Natural killer cell (primary cell): Measurements from ENCODE around the gene CCL8. TPM values are rescaled to one million over a fixed set of nuclear protein-coding genes. Genes with fewer than 3 reads are reported as not detected.

Source experiments
- ATAC-seq, 3 donors: fragments of 150-1000 bp in 2 of 3; fragments of 200-7000 bp in 1 of 3; cut with Tn5 transposase; 1 replicate in 1 of 3; 2 replicates in 2 of 3; pipeline ENCODE4 v1.10.0; 2021; ENCODE audit warnings: mild to moderate bottlenecking in 2 of 3, moderate library complexity in 2 of 3
- DNase-seq, 2 donors: peaks; one replicate each; pipeline versions ENCODE4 v3.0.0 to v3.0.0-alpha.2; 2013 to 2021; ENCODE audit warnings: mixed read lengths in 1 of 2
- H3K27ac ChIP-seq: one replicate; pipeline ENCODE4 v1.5.1; 2013; ENCODE audit warnings: mild to moderate bottlenecking, low read length
- H3K27me3 ChIP-seq: one replicate; pipeline ENCODE4 v1.6.1; 2013; ENCODE audit warnings: low read length; ENCODE audit not compliant: control insufficient read depth, insufficient read depth
- H3K36me3 ChIP-seq: one replicate; pipeline ENCODE4 v1.6.1; 2013; ENCODE audit warnings: low read length; ENCODE audit not compliant: control insufficient read depth, insufficient read depth
- H3K4me1 ChIP-seq: one replicate; pipeline ENCODE4 v1.6.1; 2013; ENCODE audit warnings: low read length; ENCODE audit not compliant: control insufficient read depth, insufficient read depth
- H3K4me3 ChIP-seq: one replicate; pipeline ENCODE4 v1.5.1; 2013; ENCODE audit warnings: low read length
- H3K9me3 ChIP-seq: one replicate; pipeline ENCODE4 v1.6.1; 2013; ENCODE audit warnings: low read length; ENCODE audit not compliant: control insufficient read depth, insufficient read depth
- H3K27ac Mint-ChIP-seq, 2 donors: one replicate each; pipeline ENCODE4 v1.8.0; 2022; ENCODE audit warnings: mild to moderate bottlenecking in 2 of 2, mixed read lengths in 2 of 2, moderate library complexity in 1 of 2
- H3K27me3 Mint-ChIP-seq, 2 donors: one replicate each; pipeline ENCODE4 v1.8.0; 2022; ENCODE audit warnings: low read depth in 2 of 2, mixed read lengths in 2 of 2
- H3K36me3 Mint-ChIP-seq: one replicate; pipeline ENCODE4 v1.8.0; 2022; ENCODE audit warnings: mixed read lengths
- H3K4me1 Mint-ChIP-seq, 2 donors: one replicate each; pipeline ENCODE4 v1.8.0; 2022; ENCODE audit warnings: mixed read lengths in 2 of 2
- H3K4me3 Mint-ChIP-seq: one replicate; pipeline ENCODE4 v1.8.0; 2022; ENCODE audit warnings: mild to moderate bottlenecking, moderate library complexity, mixed read lengths
- H3K9me3 Mint-ChIP-seq, 2 donors: one replicate each; pipeline ENCODE4 v1.8.0; 2022; ENCODE audit warnings: mixed read lengths in 2 of 2
- WGBS: methylation state at CpG from one replicate; pipeline ENCODE4 v1.1.7; 2013; ENCODE audit warnings: missing lambda C conversion rate; ENCODE audit not compliant: insufficient coverage; 5-methylcytosine and 5-hydroxymethylcytosine counted together
- intact Hi-C: fragments of 100-400 bp; cut with micrococcal nuclease; formaldehyde crosslinking; loops from one replicate; pipeline ENCODE4 v1.14.2; 2022
- total RNA-seq, 4 donors: library from RNA; stranded (reverse); fragments of 120-200 nt in 1 of 4; gene quantifications; one replicate each; pipeline versions ENCODE4 v1.2.3 to v1.2.4, GENCODE V29; 2013 to 2022
- TF ChIP-seq, protein P1 (sequence below): fragments of 200-600 bp; IDR thresholded peaks from one replicate; pipeline ENCODE4 v1.8.0; 2022; ENCODE audit warnings: antibody characterized with exemption

Gene CCL8
- total RNA-seq, 3 donors from 2014 or later (not counting 1 experiment from before 2014, with no cell fraction given): not detected

DNA sequence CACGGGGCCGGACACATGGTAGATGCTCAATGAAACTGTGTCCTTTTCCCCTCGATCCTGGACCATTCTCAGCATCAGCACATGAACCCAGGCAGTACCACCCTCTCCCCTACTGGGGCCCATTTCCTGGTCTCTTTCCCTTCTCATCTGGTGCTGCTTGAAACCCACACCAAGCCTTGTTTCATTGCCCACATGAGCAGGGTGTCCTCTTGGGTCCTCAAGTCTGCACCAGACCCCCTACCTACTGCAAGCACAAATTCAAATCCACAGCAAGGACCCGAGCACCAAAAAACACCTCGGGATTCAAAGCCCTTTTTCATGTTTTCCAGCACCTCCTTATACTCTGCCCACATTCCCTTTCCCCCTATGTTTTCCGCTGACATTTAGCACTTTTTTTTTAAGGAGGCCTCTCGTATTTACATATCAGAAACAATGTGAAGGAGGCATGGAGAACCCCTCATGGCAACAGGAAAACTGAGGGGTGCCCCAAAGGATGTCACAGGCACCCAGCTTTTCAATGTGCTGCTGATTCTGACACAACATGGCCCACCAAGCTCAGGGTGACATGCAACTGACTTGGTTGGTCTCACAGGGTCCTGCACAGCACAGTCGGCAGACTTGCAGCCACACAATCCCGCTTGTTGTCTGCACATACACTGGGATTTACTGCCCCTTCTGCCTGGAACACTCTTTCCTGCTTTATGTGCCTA, 48.4 kb downstream of the CCL8 start:
- intact Hi-C loops: no loop called here
- Histone ChIP-seq H3K27ac (no peak overlapping the region), H3K9me3 (no peaks in the 10 kb centered on the region), H3K27me3 (no peaks in the 10 kb centered on the region), H3K4me1 (peaks cover 41% of the 10 kb centered on the region), H3K36me3 (no peaks in the 10 kb centered on the region), H3K4me3 (no peak overlapping the region)
- Mint-ChIP-seq H3K4me3 (no peak overlapping the region), H3K36me3 (no peaks in the 10 kb centered on the region), H3K27ac (no peak overlapping the region), H3K27me3 (no peaks in the 10 kb centered on the region), H3K4me1 (peaks cover 0 to 7% of the 10 kb centered on the region in 2 donors), H3K9me3 (no peaks in the 10 kb centered on the region)
- ATAC-seq: no peak
- TF ChIP-seq, protein P1, sequence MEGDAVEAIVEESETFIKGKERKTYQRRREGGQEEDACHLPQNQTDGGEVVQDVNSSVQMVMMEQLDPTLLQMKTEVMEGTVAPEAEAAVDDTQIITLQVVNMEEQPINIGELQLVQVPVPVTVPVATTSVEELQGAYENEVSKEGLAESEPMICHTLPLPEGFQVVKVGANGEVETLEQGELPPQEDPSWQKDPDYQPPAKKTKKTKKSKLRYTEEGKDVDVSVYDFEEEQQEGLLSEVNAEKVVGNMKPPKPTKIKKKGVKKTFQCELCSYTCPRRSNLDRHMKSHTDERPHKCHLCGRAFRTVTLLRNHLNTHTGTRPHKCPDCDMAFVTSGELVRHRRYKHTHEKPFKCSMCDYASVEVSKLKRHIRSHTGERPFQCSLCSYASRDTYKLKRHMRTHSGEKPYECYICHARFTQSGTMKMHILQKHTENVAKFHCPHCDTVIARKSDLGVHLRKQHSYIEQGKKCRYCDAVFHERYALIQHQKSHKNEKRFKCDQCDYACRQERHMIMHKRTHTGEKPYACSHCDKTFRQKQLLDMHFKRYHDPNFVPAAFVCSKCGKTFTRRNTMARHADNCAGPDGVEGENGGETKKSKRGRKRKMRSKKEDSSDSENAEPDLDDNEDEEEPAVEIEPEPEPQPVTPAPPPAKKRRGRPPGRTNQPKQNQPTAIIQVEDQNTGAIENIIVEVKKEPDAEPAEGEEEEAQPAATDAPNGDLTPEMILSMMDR: no peak
- 93% methylated on average over 9 of the region's 9 CpGs for WGBS
- DNase-seq: no peak

DNA sequence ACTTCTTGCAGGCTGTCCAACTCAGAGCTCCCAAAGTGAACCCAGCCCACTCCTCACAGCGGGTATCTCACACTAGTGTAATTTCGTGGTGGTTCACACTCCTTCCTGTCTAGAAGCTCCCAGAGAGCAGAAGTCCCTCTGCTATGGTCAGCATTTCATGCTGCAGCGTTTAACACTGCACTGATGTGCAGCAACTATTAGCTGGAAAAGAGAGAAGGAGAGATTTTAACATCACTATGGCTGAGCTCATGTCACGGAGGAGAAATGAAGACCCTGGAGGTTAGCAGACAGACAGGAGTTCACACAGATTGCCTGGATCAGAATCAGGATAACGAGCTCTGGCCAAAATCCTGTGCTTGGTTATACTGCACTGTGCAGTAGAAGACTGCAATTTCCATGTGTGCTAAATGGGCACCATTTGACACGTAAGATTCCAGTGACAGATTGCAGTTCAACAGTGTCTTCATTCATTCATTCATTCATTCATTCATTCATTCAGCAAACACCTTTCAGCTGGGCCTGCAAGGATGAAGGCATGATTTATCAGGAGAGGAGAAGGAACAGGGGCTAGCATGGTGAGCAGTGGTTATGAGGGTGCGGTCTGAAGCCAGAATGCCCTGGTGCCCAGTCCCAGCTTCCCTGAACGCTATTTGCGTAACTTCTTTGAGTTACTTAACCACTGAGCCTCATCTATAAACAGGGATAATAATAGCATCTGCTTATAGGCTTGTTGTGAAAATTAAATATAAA, 49.1 kb downstream of the CCL8 start:
- Histone ChIP-seq H3K27me3 (no peaks in the 10 kb centered on the region), H3K4me1 (peaks cover 35% of the 10 kb centered on the region), H3K9me3 (no peaks in the 10 kb centered on the region), H3K4me3 (no peak overlapping the region), H3K36me3 (no peaks in the 10 kb centered on the region), H3K27ac (no peak overlapping the region)
- Mint-ChIP-seq H3K27me3 (peaks cover 0 to under 1% of the 10 kb centered on the region in 2 donors), H3K9me3 (no peaks in the 10 kb centered on the region), H3K4me3 (no peak overlapping the region), H3K36me3 (no peaks in the 10 kb centered on the region), H3K27ac (no peak overlapping the region), H3K4me1 (peaks cover 0 to 7% of the 10 kb centered on the region in 2 donors)
- intact Hi-C loops: no loop called here
- ATAC-seq (no peak), DNase-seq (no peak)
- WGBS: 58% methylated on average over 7 of the region's 9 CpGs
- TF ChIP-seq, protein P1: no peak

DNA sequence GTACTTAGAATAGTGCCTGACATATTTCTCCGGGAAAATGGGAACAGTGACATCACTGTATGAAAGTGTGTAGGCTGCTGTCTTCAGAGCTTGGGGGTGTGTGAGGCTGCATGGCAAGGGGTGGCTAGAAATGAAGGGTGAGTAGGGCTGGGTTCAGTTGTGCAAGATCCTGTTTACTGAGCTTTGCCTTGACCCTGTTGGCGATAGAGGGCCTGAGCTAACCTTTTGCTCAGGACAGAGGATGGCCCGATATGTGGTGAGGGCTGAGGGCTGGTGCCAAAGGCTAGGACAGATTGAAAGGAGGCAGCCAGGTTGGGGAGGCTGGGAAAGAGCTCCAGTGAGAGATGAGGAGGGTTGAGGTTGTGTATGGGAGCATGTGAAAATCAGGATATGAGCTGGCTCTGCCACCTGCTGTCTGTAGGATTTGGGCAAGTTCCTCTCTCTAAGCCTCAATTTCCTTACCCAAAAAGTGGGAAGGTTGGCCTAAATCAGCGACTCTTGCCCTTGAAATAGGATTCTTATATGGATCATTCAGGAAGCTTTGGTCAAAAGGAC, 49.8 kb downstream of the CCL8 start:
- DNase-seq (no peak), ATAC-seq (no peak)
- H3K27ac Mint-ChIP-seq: no peak overlapping the region
- no peaks in the 10 kb centered on the region for H3K36me3 Mint-ChIP-seq
- H3K4me3 ChIP-seq: no peak overlapping the region
- H3K4me1 ChIP-seq: peaks cover 35% of the 10 kb centered on the region
- TF ChIP-seq, protein P1: no peak
- peaks cover 0 to 7% of the 10 kb centered on the region in 2 donors for H3K4me1 Mint-ChIP-seq
- 71% methylated on average over 4 of the region's 4 CpGs for WGBS
- no peak overlapping the region for H3K27ac ChIP-seq
- H3K36me3 ChIP-seq: no peaks in the 10 kb centered on the region
- H3K27me3 Mint-ChIP-seq: peaks cover 0 to 3% of the 10 kb centered on the region in 2 donors
- intact Hi-C loops: no loop called here
- H3K9me3 Mint-ChIP-seq: no peaks in the 10 kb centered on the region
- no peaks in the 10 kb centered on the region for H3K27me3 ChIP-seq
- H3K4me3 Mint-ChIP-seq: no peak overlapping the region
- no peaks in the 10 kb centered on the region for H3K9me3 ChIP-seq
